ENCODE measurements around the gene TUBA1A.
A peak's percentile ranks its signal among the peaks of the same experiment; 100 is the strongest.

Gene TUBA1A

GRCh38 chr12:49188916-49189367 lies at the start of gene TUBA1A:
Gene TUBA1A (minus strand): TSS chr12:49189080. CDS start chr12:49188979, 101 bp downstream.
- H3K27ac ChIP-seq, result peak within 1 kb of the TSS; percentile 96
- CTCF ChIA-PET, result interaction anchor here (0.7 to 2.1 kb wide), 2 partner anchors 46 to 135 kb away, joined by 3 to 18 read pairs; no protein-coding TSS in a partner anchor
- POLR2A ChIA-PET (ENCODE audit: low non-redundant PET), result interaction anchor here (0.6 kb wide), 1 partner anchor 46 kb away, joined by 3 read pairs; no protein-coding TSS in a partner anchor
- DNase-seq (ENCODE audit: low spot score), result peak; percentile 88
- no peak for TF ChIP-seq CTCF (conservative IDR thresholded peaks at IDR 0.05; ENCODE audit: low read depth)

GRCh38 chr12:49236423-49236822 lies 47.5 kb upstream of the TUBA1A start:
- DNase-seq (ENCODE audit: low spot score), result no peak
- H3K27ac ChIP-seq, result no peak overlapping the region
- CTCF ChIA-PET, result interaction anchor here (2.2 kb wide), 1 partner anchor 8 kb away, joined by 15 read pairs; no protein-coding TSS in a partner anchor
- POLR2A ChIA-PET (ENCODE audit: low non-redundant PET), result no interaction called here
- TF ChIP-seq CTCF (conservative IDR thresholded peaks at IDR 0.05; ENCODE audit: low read depth), result no peak

- no peak for DNase-seq (ENCODE audit: low spot score)
- CTCF ChIA-PET, result interaction anchor here (0.6 to 1.8 kb wide), 5 partner anchors 20 to 1159 kb away, joined by 3 to 18 read pairs (median 3); partner anchors contain the start of gene TUBA1A
- TF ChIP-seq CTCF (conservative IDR thresholded peaks at IDR 0.05; ENCODE audit: low read depth), result no peak
- peak overlapping the region; percentile 92 for H3K27ac ChIP-seq
- POLR2A ChIA-PET (ENCODE audit: low non-redundant PET), result no interaction called here
Observed at GRCh38 chr12:49233842-49234526, 45.1 kb upstream of the TUBA1A start.

GRCh38 chr12:49232940-49233841 lies 44.3 kb upstream of the TUBA1A start:
- DNase-seq (ENCODE audit: low spot score), result no peak
- POLR2A ChIA-PET (ENCODE audit: low non-redundant PET), result interaction anchor here (0.6 kb wide), 1 partner anchor 155 kb away, joined by 6 read pairs; no protein-coding TSS in a partner anchor

GRCh38 chr12:49231878-49232655 lies 43.2 kb upstream of the TUBA1A start:
- no peak for DNase-seq (ENCODE audit: low spot score)
- POLR2A ChIA-PET (ENCODE audit: low non-redundant PET), result interaction anchor here (0.6 to 0.7 kb wide), 2 partner anchors 39 to 154 kb away, joined by 3 to 6 read pairs; no protein-coding TSS in a partner anchor
- H3K27ac ChIP-seq, result no peak overlapping the region
- no peak for TF ChIP-seq CTCF (conservative IDR thresholded peaks at IDR 0.05; ENCODE audit: low read depth)
- CTCF ChIA-PET, result interaction anchor here (0.6 to 1.0 kb wide), 3 partner anchors 9 to 154 kb away, joined by 3 to 5 read pairs (median 3); no protein-coding TSS in a partner anchor

More at GRCh38 chr12:49232940-49233841, 44.3 kb upstream of the TUBA1A start:
- CTCF ChIA-PET, result interaction anchor here (0.6 kb wide), 1 partner anchor 155 kb away, joined by 5 read pairs; no protein-coding TSS in a partner anchor
- no peak for TF ChIP-seq CTCF (conservative IDR thresholded peaks at IDR 0.05; ENCODE audit: low read depth)
- H3K27ac ChIP-seq, result no peak overlapping the region
